LNCAP (cell line): Measurements from ENCODE around the gene RBFOX2.

Experiments
- CTCF ChIP-seq: fragments of 450-650 bp; IDR thresholded peaks from 2 replicates; pipeline ENCODE4 v1.5.1; 2017; ENCODE audit warnings: mild to moderate bottlenecking

The RBFOX2 gene

DNA sequence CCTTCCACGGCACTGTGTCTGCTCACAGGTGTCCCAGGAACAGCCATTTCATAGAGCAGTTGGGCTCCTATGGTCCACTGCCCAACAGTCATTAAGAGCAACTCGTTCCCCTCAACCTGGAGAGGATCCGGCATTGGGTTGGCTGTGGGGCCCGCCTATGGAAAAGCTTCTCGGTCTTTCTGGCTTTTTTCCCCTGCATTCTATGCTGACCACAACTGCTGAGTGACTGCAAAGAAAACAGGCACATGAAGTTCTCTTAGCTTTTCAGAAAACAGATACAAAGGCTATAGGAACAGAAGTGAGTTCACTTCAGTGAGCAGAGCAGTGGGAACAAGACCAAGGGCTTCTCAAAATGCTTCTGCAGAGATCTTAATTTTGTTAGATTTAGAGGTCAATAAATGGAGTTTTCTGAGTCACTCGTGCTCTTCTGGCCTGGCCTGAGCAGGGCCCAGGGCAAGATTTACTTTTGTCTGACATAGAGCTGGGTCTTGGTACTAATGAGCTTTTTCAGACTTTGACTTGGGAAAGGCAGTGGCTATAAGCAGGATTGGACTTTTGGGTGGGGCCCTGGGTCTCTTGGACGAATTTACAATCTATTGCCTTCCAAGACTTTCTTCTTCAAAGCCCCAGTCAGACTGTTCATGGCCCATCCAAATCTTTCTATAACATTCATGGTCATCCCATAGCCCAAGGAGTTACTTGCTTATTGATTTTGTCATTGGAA lies 324.6 kb downstream of the RBFOX2 start:
- no peak for TF ChIP-seq CTCF

- no peak for TF ChIP-seq CTCF
Observed at GRCh38 chr22:35697142-35697541, 331.5 kb downstream of the RBFOX2 start.

DNA sequence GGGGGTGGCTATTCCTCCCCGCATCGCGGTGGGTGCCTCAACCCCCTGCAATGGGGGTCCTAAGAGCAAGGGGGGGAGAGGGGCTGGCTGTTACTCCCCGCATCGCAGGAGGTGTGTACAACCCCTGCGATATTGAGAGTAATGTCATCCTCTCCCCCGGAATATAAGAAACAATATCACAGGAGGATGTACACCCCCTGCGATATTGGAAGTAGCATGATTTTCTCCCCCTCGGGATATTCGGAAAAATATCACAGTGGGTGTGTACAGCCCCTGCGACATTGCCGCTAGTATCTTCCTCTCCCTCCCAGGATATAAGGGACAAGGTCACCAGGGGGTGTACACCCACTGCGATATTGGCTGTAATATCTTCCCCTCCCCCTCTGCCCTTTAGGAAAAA lies 333.4 kb downstream of the RBFOX2 start:
- no peak for TF ChIP-seq CTCF

- no peak for TF ChIP-seq CTCF
Observed at GRCh38 chr22:35690001-35690400, 338.6 kb downstream of the RBFOX2 start.

- TF ChIP-seq CTCF: no peak
Observed at GRCh38 chr22:35688913-35689675, 339.5 kb downstream of the RBFOX2 start.
